GM23338 (cell line): ENCODE measurements around the gene GP2. TPM values are rescaled to one million over a fixed set of nuclear protein-coding genes. Genes with fewer than 3 reads are reported as not detected.
"Not testable (repeated sequence)": the region's sequence is repeated elsewhere in the genome, so short reads cannot be mapped to it uniquely, and the experiment has no call there.

Experiments
- ATAC-seq: fragments of 200-7000 bp; cut with Tn5 transposase; 3 replicates; pipeline ENCODE4 v1.9.1; 2020
- DNase-seq: peaks from one replicate; pipeline ENCODE4 v3.0.0-alpha.2; 2015; ENCODE audit warnings: low spot score
- H2AFZ ChIP-seq: fragments of 200-600 bp; sonication (generic); 2 replicates; pipeline ENCODE4 v1.8.0; 2016; ENCODE audit warnings: antibody characterized with exemption, mild to moderate bottlenecking, moderate library complexity
- H3F3A ChIP-seq: fragments of 200-600 bp; sonication (generic); replicated peaks from 2 replicates; pipeline ENCODE4 v1.8.0; 2017; ENCODE audit warnings: antibody characterized with exemption, mixed run types, low read depth
- H3K27ac ChIP-seq: fragments of 200-600 bp; sonication (generic); 2 replicates; pipeline ENCODE4 v1.6.1; 2016; ENCODE audit warnings: low read depth
- H3K27me3 ChIP-seq: fragments of 200-600 bp; sonication (generic); 2 replicates; pipeline ENCODE4 v1.8.0; 2016; ENCODE audit warnings: mild to moderate bottlenecking, mixed run types, moderate library complexity; ENCODE audit not compliant: insufficient read depth
- H3K36me3 ChIP-seq: fragments of 200-600 bp; sonication (generic); 2 replicates; pipeline ENCODE4 v1.8.0; 2016; ENCODE audit warnings: mild to moderate bottlenecking; ENCODE audit not compliant: insufficient read depth
- H3K4me1 ChIP-seq: fragments of 200-600 bp; sonication (generic); 2 replicates; pipeline ENCODE4 v1.8.0; 2016; ENCODE audit warnings: mild to moderate bottlenecking, moderate library complexity; ENCODE audit not compliant: insufficient read depth
- H3K4me2 ChIP-seq: fragments of 200-600 bp; sonication (generic); 2 replicates; pipeline ENCODE4 v1.7.1; 2017; ENCODE audit warnings: mixed run types
- H3K4me3 ChIP-seq: fragments of 200-600 bp; sonication (generic); 2 replicates; pipeline ENCODE4 v1.6.1; 2016; ENCODE audit warnings: mixed run types
- H3K79me2 ChIP-seq: fragments of 200-600 bp; sonication (generic); replicated peaks from 2 replicates; pipeline ENCODE4 v1.8.0; 2017; ENCODE audit warnings: mild to moderate bottlenecking; ENCODE audit not compliant: insufficient read depth
- H3K9me2 ChIP-seq: fragments of 200-600 bp; sonication (generic); 2 replicates; pipeline ENCODE4 v1.8.0; 2017; ENCODE audit not compliant: insufficient read depth
- H4K20me1 ChIP-seq: fragments of 200-600 bp; sonication (generic); replicated peaks from 2 replicates; pipeline ENCODE4 v1.8.0; 2017; ENCODE audit warnings: mild to moderate bottlenecking; ENCODE audit not compliant: insufficient read depth
- H3K27ac Mint-ChIP-seq: 2 replicates; pipeline ENCODE4 v1.8.0; 2020; ENCODE audit warnings: inconsistent platforms, mild to moderate bottlenecking, moderate library complexity, mixed read lengths
- H3K27me3 Mint-ChIP-seq: 3 replicates; pipeline ENCODE4 v1.8.0; 2022; ENCODE audit warnings: low read depth, mild to moderate bottlenecking, moderate library complexity, mixed read lengths, inconsistent platforms; ENCODE audit not compliant: insufficient read depth, poor library complexity
- H3K36me3 Mint-ChIP-seq: 3 replicates; pipeline ENCODE4 v1.8.0; 2021; ENCODE audit warnings: low read depth, mild to moderate bottlenecking, inconsistent platforms, moderate library complexity, mixed read lengths
- H3K4me1 Mint-ChIP-seq: 3 replicates; pipeline ENCODE4 v1.8.0; 2020; ENCODE audit warnings: mild to moderate bottlenecking, inconsistent platforms, mixed read lengths
- H3K4me3 Mint-ChIP-seq: 3 replicates; pipeline ENCODE4 v1.8.0; 2021; ENCODE audit warnings: moderate library complexity, mild to moderate bottlenecking, inconsistent platforms, mixed read lengths
- H3K9me3 Mint-ChIP-seq: 3 replicates; pipeline ENCODE4 v1.8.0; 2020; ENCODE audit warnings: moderate library complexity, mild to moderate bottlenecking, inconsistent platforms, mixed read lengths
- CREB1 ChIP-seq: fragments of 250-450 bp; sonication (Bioruptor Pico); IDR thresholded peaks from 2 replicates; pipeline ENCODE4 v1.5.0; 2020; ENCODE audit warnings: low read depth, mild to moderate bottlenecking, moderate library complexity
- ETS1 ChIP-seq: IDR thresholded peaks from 2 replicates; pipeline ENCODE4 v1.6.1; 2016; ENCODE audit warnings: antibody characterized with exemption
- EZH2 ChIP-seq: fragments of 200-600 bp; sonication (generic); IDR thresholded peaks from one replicate; pipeline ENCODE4 v1.8.0; 2017; ENCODE audit warnings: antibody characterized with exemption, mild to moderate bottlenecking, low read depth; ENCODE audit not compliant: unreplicated experiment
- JUNB ChIP-seq: IDR thresholded peaks from one replicate; pipeline ENCODE4 v1.6.1; 2016; ENCODE audit warnings: antibody characterized with exemption; ENCODE audit not compliant: unreplicated experiment
- NANOG ChIP-seq: IDR thresholded peaks from 2 replicates; pipeline ENCODE4 v1.6.1; 2016; ENCODE audit warnings: antibody characterized with exemption, borderline replicate concordance
- POLR2AphosphoS5 ChIP-seq: IDR thresholded peaks from 2 replicates; pipeline ENCODE4 v1.6.1; 2016; ENCODE audit warnings: antibody characterized with exemption, low read depth
- STAT1 ChIP-seq: IDR thresholded peaks from one replicate; pipeline ENCODE4 v1.6.1; 2016; ENCODE audit warnings: antibody characterized with exemption; ENCODE audit not compliant: unreplicated experiment
- ZNF114 ChIP-seq: fragments of 250-450 bp; sonication (Bioruptor Pico); IDR thresholded peaks from 2 replicates; pipeline ENCODE4 v1.5.0; 2020; ENCODE audit warnings: mild to moderate bottlenecking, moderate library complexity
- ZNF331 ChIP-seq: fragments of 250-450 bp; sonication (Bioruptor Pico); IDR thresholded peaks from 2 replicates; pipeline ENCODE4 v1.5.0; 2020; ENCODE audit warnings: low read depth, mild to moderate bottlenecking, moderate library complexity
- ZNF462 ChIP-seq: fragments of 250-450 bp; sonication (Bioruptor Pico); IDR thresholded peaks from 2 replicates; pipeline ENCODE4 v1.5.0; 2020; ENCODE audit warnings: mild to moderate bottlenecking, moderate library complexity
- polyA plus RNA-seq: library from polyadenylated mRNA; unstranded; fragments of >200 nt; fragmentation: Nextera tagmentation; extraction: Ambion mirVana; gene quantifications from 2 replicates; pipeline ENCODE4 v1.2.1, GENCODE V29; 2016
- total RNA-seq: library from RNA; depleted of rRNA; stranded (reverse); fragments of >200 nt; shearing (Covaris generic); gene quantifications from 2 replicates; pipeline ENCODE4 v1.2.3, GENCODE V29; 2014

GP2 gene
- total and polyA plus RNA-seq, 2 experiments from 2014 or later, result not detected

- TF ChIP-seq ZNF462, result no peak
- TF ChIP-seq ETS1, result no peak
- no peak for TF ChIP-seq EZH2
- no peak for TF ChIP-seq NANOG
- TF ChIP-seq CREB1 (CRISPR knock-in tag), result no peak
- no peak for TF ChIP-seq POLR2AphosphoS5
- TF ChIP-seq ZNF331, result no peak
- TF ChIP-seq STAT1, result no peak
- TF ChIP-seq JUNB, result no peak
- TF ChIP-seq ZNF114 (CRISPR knock-in tag), result no peak
Measured at GRCh38 chr16:20313741-20314140, 13.6 kb downstream of the GP2 start (continued).

GRCh38 chr16:20312536-20313095 lies 14.7 kb downstream of the GP2 start:
- H3K27me3 ChIP-seq, H3K4me3 Mint-ChIP-seq, H2AFZ ChIP-seq, H4K20me1 ChIP-seq, H3K27ac Mint-ChIP-seq, H3K9me2 ChIP-seq, DNase-seq, H3K36me3 Mint-ChIP-seq, H3K4me3 ChIP-seq, H3K4me1 ChIP-seq, ATAC-seq, H3K79me2 ChIP-seq, H3K27me3 Mint-ChIP-seq, H3F3A ChIP-seq, H3K27ac ChIP-seq, H3K9me3 Mint-ChIP-seq, H3K4me1 Mint-ChIP-seq, H3K4me2 ChIP-seq, H3K36me3 ChIP-seq: not testable (repeated sequence)
